ENCODE measurements around the gene PRTG.

DNA sequence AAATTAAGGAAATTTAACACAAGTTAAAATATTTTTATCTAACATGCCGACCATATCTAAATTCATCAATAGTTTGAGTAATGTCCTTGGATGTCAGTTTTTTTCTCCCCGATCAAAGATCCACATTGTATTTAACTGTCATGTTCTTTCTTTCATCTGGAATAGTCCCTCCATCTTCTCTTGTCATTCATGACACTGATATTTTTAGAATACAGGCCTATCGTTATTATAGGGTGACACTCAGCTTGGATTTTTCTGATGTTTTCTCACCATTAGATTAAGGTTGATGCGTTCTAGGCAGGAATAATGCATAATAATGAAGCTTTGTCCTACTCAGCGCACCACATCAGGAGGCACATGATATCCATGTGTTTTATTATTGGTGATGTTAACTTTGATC is 141.6 kb downstream of the PRTG start:
- TF ChIP-seq, protein P1, sequence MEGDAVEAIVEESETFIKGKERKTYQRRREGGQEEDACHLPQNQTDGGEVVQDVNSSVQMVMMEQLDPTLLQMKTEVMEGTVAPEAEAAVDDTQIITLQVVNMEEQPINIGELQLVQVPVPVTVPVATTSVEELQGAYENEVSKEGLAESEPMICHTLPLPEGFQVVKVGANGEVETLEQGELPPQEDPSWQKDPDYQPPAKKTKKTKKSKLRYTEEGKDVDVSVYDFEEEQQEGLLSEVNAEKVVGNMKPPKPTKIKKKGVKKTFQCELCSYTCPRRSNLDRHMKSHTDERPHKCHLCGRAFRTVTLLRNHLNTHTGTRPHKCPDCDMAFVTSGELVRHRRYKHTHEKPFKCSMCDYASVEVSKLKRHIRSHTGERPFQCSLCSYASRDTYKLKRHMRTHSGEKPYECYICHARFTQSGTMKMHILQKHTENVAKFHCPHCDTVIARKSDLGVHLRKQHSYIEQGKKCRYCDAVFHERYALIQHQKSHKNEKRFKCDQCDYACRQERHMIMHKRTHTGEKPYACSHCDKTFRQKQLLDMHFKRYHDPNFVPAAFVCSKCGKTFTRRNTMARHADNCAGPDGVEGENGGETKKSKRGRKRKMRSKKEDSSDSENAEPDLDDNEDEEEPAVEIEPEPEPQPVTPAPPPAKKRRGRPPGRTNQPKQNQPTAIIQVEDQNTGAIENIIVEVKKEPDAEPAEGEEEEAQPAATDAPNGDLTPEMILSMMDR (conservative IDR thresholded peaks at IDR 0.05; ENCODE audit: low read length): no peak
- no peak for TF ChIP-seq EZH2phosphoT487 (IDR thresholded peaks at IDR 0.05; ENCODE audit: borderline replicate concordance, low read depth, low read length)

Data from OCI-LY7 (cell line).